Measurements from ENCODE around the gene HSD17B7.
"Not testable (repeated sequence)": the region's sequence is repeated elsewhere in the genome, so short reads cannot be mapped to it uniquely, and the experiment has no call there.

The HSD17B7 gene

GRCh38 chr1:162812357-162812756 is 21.9 kb downstream of the HSD17B7 start:
- H3K4me3 ChIP-seq (ENCODE audit: low read depth, low read length); H3K4me1 ChIP-seq (ENCODE audit: control insufficient read depth, insufficient read depth, low read length); H3K27ac ChIP-seq (ENCODE audit: low read depth, low read length); H3K36me3 ChIP-seq (ENCODE audit: control insufficient read depth, insufficient read depth, low read length); H3K27me3 ChIP-seq (ENCODE audit: control insufficient read depth, insufficient read depth, low read length); H3K9ac ChIP-seq (ENCODE audit: low read length); H3K9me3 ChIP-seq (ENCODE audit: control insufficient read depth, insufficient read depth, low read depth, low read length): not testable (repeated sequence)

- peaks cover 16% of the 10 kb centered on the region for H3K27me3 ChIP-seq (ENCODE audit: control insufficient read depth, insufficient read depth, low read length)
- not testable (repeated sequence) for H3K36me3 ChIP-seq (ENCODE audit: control insufficient read depth, insufficient read depth, low read length); H3K9me3 ChIP-seq (ENCODE audit: control insufficient read depth, insufficient read depth, low read depth, low read length); H3K9ac ChIP-seq (ENCODE audit: low read length); H3K4me3 ChIP-seq (ENCODE audit: low read depth, low read length); H3K4me1 ChIP-seq (ENCODE audit: control insufficient read depth, insufficient read depth, low read length); H3K27ac ChIP-seq (ENCODE audit: low read depth, low read length)
These were observed 27.6 kb downstream of the HSD17B7 start for GRCh38 chr1:162818136-162818535.

- not testable (repeated sequence) for H3K9ac ChIP-seq (ENCODE audit: low read length); H3K4me3 ChIP-seq (ENCODE audit: low read depth, low read length); H3K27ac ChIP-seq (ENCODE audit: low read depth, low read length); H3K9me3 ChIP-seq (ENCODE audit: control insufficient read depth, insufficient read depth, low read depth, low read length); H3K36me3 ChIP-seq (ENCODE audit: control insufficient read depth, insufficient read depth, low read length)
- peaks cover 16% of the 10 kb centered on the region for H3K27me3 ChIP-seq (ENCODE audit: control insufficient read depth, insufficient read depth, low read length)
- peaks cover 12% of the 10 kb centered on the region for H3K4me1 ChIP-seq (ENCODE audit: control insufficient read depth, insufficient read depth, low read length)
These were observed 28.2 kb downstream of the HSD17B7 start for GRCh38 chr1:162818666-162819065.

GRCh38 chr1:162822391-162823200 is 32.1 kb downstream of the HSD17B7 start:
- H3K4me3 ChIP-seq (ENCODE audit: low read depth, low read length): peak overlapping the region; percentile 78
- H3K36me3 ChIP-seq (ENCODE audit: control insufficient read depth, insufficient read depth, low read length): no peaks in the 10 kb centered on the region
- H3K27ac ChIP-seq (ENCODE audit: low read depth, low read length): no peak overlapping the region
- H3K9ac ChIP-seq (ENCODE audit: low read length): peak overlapping the region; percentile 45
- peaks cover 13% of the 10 kb centered on the region for H3K4me1 ChIP-seq (ENCODE audit: control insufficient read depth, insufficient read depth, low read length)
- peaks cover 16% of the 10 kb centered on the region for H3K27me3 ChIP-seq (ENCODE audit: control insufficient read depth, insufficient read depth, low read length)
- H3K9me3 ChIP-seq (ENCODE audit: control insufficient read depth, insufficient read depth, low read depth, low read length): no peaks in the 10 kb centered on the region

GRCh38 chr1:162823231-162823630 is 32.7 kb downstream of the HSD17B7 start:
- no peaks in the 10 kb centered on the region for H3K9me3 ChIP-seq (ENCODE audit: control insufficient read depth, insufficient read depth, low read depth, low read length)
- H3K27ac ChIP-seq (ENCODE audit: low read depth, low read length): no peak overlapping the region
- peaks cover 13% of the 10 kb centered on the region for H3K4me1 ChIP-seq (ENCODE audit: control insufficient read depth, insufficient read depth, low read length)
- H3K9ac ChIP-seq (ENCODE audit: low read length): no peak overlapping the region
- no peak overlapping the region for H3K4me3 ChIP-seq (ENCODE audit: low read depth, low read length)
- H3K27me3 ChIP-seq (ENCODE audit: control insufficient read depth, insufficient read depth, low read length): peaks cover 16% of the 10 kb centered on the region
- H3K36me3 ChIP-seq (ENCODE audit: control insufficient read depth, insufficient read depth, low read length): no peaks in the 10 kb centered on the region

GRCh38 chr1:162823771-162824525 is 33.4 kb downstream of the HSD17B7 start:
- Histone ChIP-seq H3K9ac (ENCODE audit: low read length) (no peak overlapping the region), H3K4me3 (ENCODE audit: low read depth, low read length) (no peak overlapping the region), H3K4me1 (ENCODE audit: control insufficient read depth, insufficient read depth, low read length) (peaks cover 13% of the 10 kb centered on the region), H3K27me3 (ENCODE audit: control insufficient read depth, insufficient read depth, low read length) (peaks cover 16% of the 10 kb centered on the region), H3K36me3 (ENCODE audit: control insufficient read depth, insufficient read depth, low read length) (no peaks in the 10 kb centered on the region), H3K9me3 (ENCODE audit: control insufficient read depth, insufficient read depth, low read depth, low read length) (no peaks in the 10 kb centered on the region), H3K27ac (ENCODE audit: low read depth, low read length) (no peak overlapping the region)

GRCh38 chr1:162829268-162829667 is 38.8 kb downstream of the HSD17B7 start:
- Histone ChIP-seq H3K36me3 (ENCODE audit: control insufficient read depth, insufficient read depth, low read length) (no peaks in the 10 kb centered on the region), H3K9me3 (ENCODE audit: control insufficient read depth, insufficient read depth, low read depth, low read length) (no peaks in the 10 kb centered on the region), H3K9ac (ENCODE audit: low read length) (no peak overlapping the region), H3K27ac (ENCODE audit: low read depth, low read length) (no peak overlapping the region), H3K4me3 (ENCODE audit: low read depth, low read length) (no peak overlapping the region), H3K27me3 (ENCODE audit: control insufficient read depth, insufficient read depth, low read length) (no peaks in the 10 kb centered on the region), H3K4me1 (ENCODE audit: control insufficient read depth, insufficient read depth, low read length) (peaks cover 7% of the 10 kb centered on the region)

GRCh38 chr1:162832470-162832869 is 42.0 kb downstream of the HSD17B7 start:
- no peak overlapping the region for H3K27ac ChIP-seq (ENCODE audit: low read depth, low read length)
- H3K9me3 ChIP-seq (ENCODE audit: control insufficient read depth, insufficient read depth, low read depth, low read length): no peaks in the 10 kb centered on the region
- H3K27me3 ChIP-seq (ENCODE audit: control insufficient read depth, insufficient read depth, low read length): no peaks in the 10 kb centered on the region
- no peak overlapping the region for H3K4me3 ChIP-seq (ENCODE audit: low read depth, low read length)
- peaks cover 7% of the 10 kb centered on the region for H3K4me1 ChIP-seq (ENCODE audit: control insufficient read depth, insufficient read depth, low read length)
- H3K36me3 ChIP-seq (ENCODE audit: control insufficient read depth, insufficient read depth, low read length): no peaks in the 10 kb centered on the region
- no peak overlapping the region for H3K9ac ChIP-seq (ENCODE audit: low read length)

- Histone ChIP-seq H3K27ac (ENCODE audit: low read depth, low read length) (no peak overlapping the region), H3K4me3 (ENCODE audit: low read depth, low read length) (no peak overlapping the region), H3K27me3 (ENCODE audit: control insufficient read depth, insufficient read depth, low read length) (no peaks in the 10 kb centered on the region), H3K36me3 (ENCODE audit: control insufficient read depth, insufficient read depth, low read length) (no peaks in the 10 kb centered on the region), H3K9ac (ENCODE audit: low read length) (no peak overlapping the region), H3K4me1 (ENCODE audit: control insufficient read depth, insufficient read depth, low read length) (peaks cover 7% of the 10 kb centered on the region), H3K9me3 (ENCODE audit: control insufficient read depth, insufficient read depth, low read depth, low read length) (peaks cover 10% of the 10 kb centered on the region)
These were observed 44.8 kb downstream of the HSD17B7 start for GRCh38 chr1:162835157-162835899.

GRCh38 chr1:162838863-162839262 is 48.4 kb downstream of the HSD17B7 start:
- Histone ChIP-seq H3K4me3 (ENCODE audit: low read depth, low read length) (no peak overlapping the region), H3K36me3 (ENCODE audit: control insufficient read depth, insufficient read depth, low read length) (no peaks in the 10 kb centered on the region), H3K27ac (ENCODE audit: low read depth, low read length) (no peak overlapping the region), H3K27me3 (ENCODE audit: control insufficient read depth, insufficient read depth, low read length) (no peaks in the 10 kb centered on the region), H3K9ac (ENCODE audit: low read length) (no peak overlapping the region), H3K9me3 (ENCODE audit: control insufficient read depth, insufficient read depth, low read depth, low read length) (peaks cover 10% of the 10 kb centered on the region), H3K4me1 (ENCODE audit: control insufficient read depth, insufficient read depth, low read length) (no peaks in the 10 kb centered on the region)

Data from HUES6 (cell line).